ENCODE measurements around the gene RS1.

Gene RS1

GRCh38 chrX:18672008-18672407 lies at the start of gene RS1:
Gene RS1 (minus strand): TSS chrX:18672108. CDS start chrX:18672068, 40 bp downstream.
- H3K4me1 ChIP-seq (ENCODE audit: insufficient read depth, low read length): peaks cover 8% of the 10 kb centered on the region; the same call in 1 of the 2 replicates
- no peaks in the 10 kb centered on the region for H3K36me3 ChIP-seq (ENCODE audit: insufficient read depth, low read length)
- H3K9me3 ChIP-seq (ENCODE audit: control insufficient read depth, insufficient read depth, low read length): no peaks in the 10 kb centered on the region
- no peak within 1 kb of the TSS for H3K9ac ChIP-seq (ENCODE audit: low read depth, low read length)

DNA sequence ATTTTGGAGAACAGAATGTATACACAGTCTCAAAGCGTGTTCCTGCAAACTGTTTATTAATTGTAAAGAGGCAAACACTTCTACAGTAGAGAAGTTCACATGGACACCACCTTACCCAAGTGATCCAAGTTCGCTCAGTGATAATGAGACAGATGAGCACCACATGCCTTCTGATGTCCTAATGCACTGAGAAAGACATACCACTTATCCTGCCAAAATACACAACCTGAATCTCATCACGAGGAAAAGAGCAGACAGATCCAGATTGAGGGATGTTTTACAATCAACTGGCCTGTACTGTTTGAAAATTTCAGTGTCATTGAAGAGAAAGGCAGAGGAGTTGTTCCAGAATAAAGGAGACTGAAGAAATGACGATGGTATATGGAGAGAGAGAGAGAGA lies 47.9 kb upstream of the RS1 start:
- no peak overlapping the region for H3K9ac ChIP-seq (ENCODE audit: low read depth, low read length)
- no peaks in the 10 kb centered on the region for H3K36me3 ChIP-seq (ENCODE audit: insufficient read depth, low read length)
- no peaks in the 10 kb centered on the region for H3K9me3 ChIP-seq (ENCODE audit: control insufficient read depth, insufficient read depth, low read length)
- H3K4me1 ChIP-seq (ENCODE audit: insufficient read depth, low read length): no peaks in the 10 kb centered on the region

GRCh38 chrX:18714910-18715309 lies 43.0 kb upstream of the RS1 start:
- H3K36me3 ChIP-seq (ENCODE audit: insufficient read depth, low read length): no peaks in the 10 kb centered on the region
- no peaks in the 10 kb centered on the region for H3K9me3 ChIP-seq (ENCODE audit: control insufficient read depth, insufficient read depth, low read length)
- H3K9ac ChIP-seq (ENCODE audit: low read depth, low read length): no peak overlapping the region
- no peaks in the 10 kb centered on the region for H3K4me1 ChIP-seq (ENCODE audit: insufficient read depth, low read length)

DNA sequence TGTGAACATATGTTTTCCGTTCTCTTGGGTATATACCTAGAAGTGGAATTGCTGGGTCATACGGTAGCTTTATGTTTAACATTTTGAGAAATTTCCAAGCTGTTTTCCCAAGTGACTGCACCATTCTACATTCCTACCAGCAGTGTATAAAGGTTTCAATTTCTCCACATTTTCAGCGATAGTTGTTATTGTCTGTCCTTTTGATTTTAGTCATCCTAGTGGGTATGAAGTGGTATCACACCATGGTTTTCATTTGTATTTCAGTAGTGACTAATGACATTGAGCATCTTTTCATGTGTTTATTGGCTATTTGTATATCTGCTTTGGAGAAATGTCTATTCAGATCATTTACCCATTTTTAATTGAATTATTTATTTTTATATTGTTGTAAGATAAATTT lies 37.9 kb upstream of the RS1 start:
- Histone ChIP-seq H3K9me3 (ENCODE audit: control insufficient read depth, insufficient read depth, low read length) (no peaks in the 10 kb centered on the region), H3K4me1 (ENCODE audit: insufficient read depth, low read length) (peaks cover 4% of the 10 kb centered on the region; the same call in 1 of the 2 replicates), H3K9ac (ENCODE audit: low read depth, low read length) (no peak overlapping the region), H3K36me3 (ENCODE audit: insufficient read depth, low read length) (no peaks in the 10 kb centered on the region)

GRCh38 chrX:18707426-18708049 lies 35.6 kb upstream of the RS1 start, which contains the start of gene PPEF1:
Gene PPEF1 (plus strand): TSS chrX:18707645. CDS start chrX:18707781, 136 bp downstream.
- no peaks in the 10 kb centered on the region for H3K36me3 ChIP-seq (ENCODE audit: insufficient read depth, low read length)
- H3K4me1 ChIP-seq (ENCODE audit: insufficient read depth, low read length): peaks cover 8% of the 10 kb centered on the region
- H3K9ac ChIP-seq (ENCODE audit: low read depth, low read length): no peak within 1 kb of the TSS
- no peaks in the 10 kb centered on the region for H3K9me3 ChIP-seq (ENCODE audit: control insufficient read depth, insufficient read depth, low read length)

- H3K9me3 ChIP-seq (ENCODE audit: control insufficient read depth, insufficient read depth, low read length): no peaks in the 10 kb centered on the region
- H3K9ac ChIP-seq (ENCODE audit: low read depth, low read length): no peak overlapping the region
- peaks cover 10% of the 10 kb centered on the region for H3K4me1 ChIP-seq (ENCODE audit: insufficient read depth, low read length)
- H3K36me3 ChIP-seq (ENCODE audit: insufficient read depth, low read length): no peaks in the 10 kb centered on the region
Measured at GRCh38 chrX:18702362-18703195, 30.7 kb upstream of the RS1 start.

- no peaks in the 10 kb centered on the region for H3K9me3 ChIP-seq (ENCODE audit: control insufficient read depth, insufficient read depth, low read length)
Measured at GRCh38 chrX:18701621-18702361, 29.9 kb upstream of the RS1 start.

GRCh38 chrX:18698737-18699650 lies 27.1 kb upstream of the RS1 start:
- H3K9ac ChIP-seq (ENCODE audit: low read depth, low read length): no peak overlapping the region
- no peaks in the 10 kb centered on the region; the same call in 1 of the 2 replicates for H3K9me3 ChIP-seq (ENCODE audit: control insufficient read depth, insufficient read depth, low read length)
- H3K36me3 ChIP-seq (ENCODE audit: insufficient read depth, low read length): no peaks in the 10 kb centered on the region
- H3K4me1 ChIP-seq (ENCODE audit: insufficient read depth, low read length): peaks cover 8% of the 10 kb centered on the region

More at GRCh38 chrX:18701621-18702361, 29.9 kb upstream of the RS1 start:
- no peaks in the 10 kb centered on the region for H3K36me3 ChIP-seq (ENCODE audit: insufficient read depth, low read length)
- peaks cover 8% of the 10 kb centered on the region for H3K4me1 ChIP-seq (ENCODE audit: insufficient read depth, low read length)
- no peak overlapping the region for H3K9ac ChIP-seq (ENCODE audit: low read depth, low read length)

DNA sequence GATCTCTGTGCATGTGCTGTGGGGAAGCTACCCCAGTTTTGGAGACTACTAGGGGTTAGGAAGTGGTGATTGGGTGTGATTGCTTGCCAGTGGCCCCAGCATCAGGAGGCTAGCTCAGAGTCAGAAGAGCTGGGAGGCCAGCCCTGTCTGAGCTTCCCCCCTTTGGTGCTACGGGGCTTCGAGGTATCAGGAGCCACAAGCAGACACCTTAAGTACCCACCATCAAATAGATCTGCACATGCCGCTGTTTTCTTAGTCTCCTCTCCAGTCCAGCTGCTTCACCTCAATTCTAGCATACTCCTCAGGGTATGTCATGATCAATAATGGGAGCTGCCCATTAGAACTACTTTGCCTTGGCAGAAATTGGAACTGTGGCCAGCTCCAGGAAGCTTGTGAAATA lies 24.7 kb upstream of the RS1 start:
- H3K36me3 ChIP-seq (ENCODE audit: insufficient read depth, low read length): no peaks in the 10 kb centered on the region
- H3K9me3 ChIP-seq (ENCODE audit: control insufficient read depth, insufficient read depth, low read length): no peaks in the 10 kb centered on the region; the same call in 1 of the 2 replicates
- no peak overlapping the region for H3K9ac ChIP-seq (ENCODE audit: low read depth, low read length)
- H3K4me1 ChIP-seq (ENCODE audit: insufficient read depth, low read length): no peaks in the 10 kb centered on the region

DNA sequence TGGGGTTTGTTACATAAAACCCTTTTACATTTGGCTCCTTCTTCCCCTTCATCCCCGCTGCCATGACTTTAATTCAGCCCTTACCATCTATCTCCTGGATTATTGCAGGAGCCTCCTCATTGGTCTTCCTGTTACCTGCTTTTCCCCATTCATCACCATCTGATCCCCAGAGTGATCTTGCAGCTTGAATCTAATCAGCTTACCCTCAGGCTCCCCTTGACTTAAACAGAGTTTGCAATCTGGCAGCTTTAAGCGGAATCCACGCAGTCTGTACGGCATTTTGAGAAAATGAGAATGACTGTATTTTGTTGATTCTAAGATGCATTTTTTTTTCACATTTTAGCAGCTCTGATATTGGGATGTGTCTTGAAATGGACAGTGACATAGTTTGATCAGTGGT lies 20.6 kb upstream of the RS1 start:
- H3K9ac ChIP-seq (ENCODE audit: low read depth, low read length): no peak overlapping the region
- no peaks in the 10 kb centered on the region for H3K4me1 ChIP-seq (ENCODE audit: insufficient read depth, low read length)
- H3K9me3 ChIP-seq (ENCODE audit: control insufficient read depth, insufficient read depth, low read length): no peaks in the 10 kb centered on the region; the same call in 1 of the 2 replicates
- no peaks in the 10 kb centered on the region for H3K36me3 ChIP-seq (ENCODE audit: insufficient read depth, low read length)

- no peak overlapping the region for H3K9ac ChIP-seq (ENCODE audit: low read depth, low read length)
- no peaks in the 10 kb centered on the region; the same call in 1 of the 2 replicates for H3K9me3 ChIP-seq (ENCODE audit: control insufficient read depth, insufficient read depth, low read length)
- H3K4me1 ChIP-seq (ENCODE audit: insufficient read depth, low read length): peaks cover 6% of the 10 kb centered on the region; the same call in 1 of the 2 replicates
- no peaks in the 10 kb centered on the region for H3K36me3 ChIP-seq (ENCODE audit: insufficient read depth, low read length)
Measured at GRCh38 chrX:18691431-18691830, 19.5 kb upstream of the RS1 start.

- Histone ChIP-seq H3K36me3 (ENCODE audit: insufficient read depth, low read length) (no peaks in the 10 kb centered on the region), H3K9ac (ENCODE audit: low read depth, low read length) (no peak overlapping the region), H3K4me1 (ENCODE audit: insufficient read depth, low read length) (peaks cover 6% of the 10 kb centered on the region; the same call in 1 of the 2 replicates), H3K9me3 (ENCODE audit: control insufficient read depth, insufficient read depth, low read length) (no peaks in the 10 kb centered on the region)
Measured at GRCh38 chrX:18687856-18688495, 16.1 kb upstream of the RS1 start.

GRCh38 chrX:18682979-18683387 lies 11.1 kb upstream of the RS1 start:
- Histone ChIP-seq H3K4me1 (ENCODE audit: insufficient read depth, low read length) (peaks cover 6% of the 10 kb centered on the region; the same call in 1 of the 2 replicates), H3K36me3 (ENCODE audit: insufficient read depth, low read length) (no peaks in the 10 kb centered on the region), H3K9ac (ENCODE audit: low read depth, low read length) (no peak overlapping the region), H3K9me3 (ENCODE audit: control insufficient read depth, insufficient read depth, low read length) (no peaks in the 10 kb centered on the region)

Measured in ES-I3 (cell line).